GM21360 (cell line): ENCODE measurements around the gene BMERB1.
"Not testable (repeated sequence)": the region's sequence is repeated elsewhere in the genome, so short reads cannot be mapped to it uniquely, and the experiment has no call there.

Source experiments
- ATAC-seq: cut with Tn5 transposase; IDR thresholded peaks from one replicate; pipeline ENCODE4 v1.9.1; 2021; ENCODE audit warnings: mild to moderate bottlenecking, moderate library complexity; ENCODE audit not compliant: unreplicated experiment

BMERB1 gene

DNA sequence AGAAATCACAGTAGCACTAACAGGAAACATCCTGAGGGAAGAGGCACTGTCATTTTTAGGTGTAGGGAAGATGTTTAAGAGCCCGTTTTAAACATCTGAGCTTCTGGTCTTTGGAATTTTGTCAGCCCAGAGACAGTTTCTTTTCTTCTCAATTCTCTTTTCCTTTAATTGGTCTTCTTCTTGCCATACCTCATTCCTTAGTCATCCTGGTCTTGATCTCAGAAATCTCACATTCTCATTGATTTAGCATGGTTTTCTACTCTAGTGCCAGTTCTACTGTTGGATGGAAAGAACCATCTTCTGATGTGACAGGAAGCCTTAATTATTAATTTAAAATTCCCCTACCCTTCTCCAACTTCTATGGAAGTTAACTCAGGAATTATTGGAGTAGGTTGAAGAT, 25.4 kb downstream of the BMERB1 start:
- ATAC-seq, result no peak

DNA sequence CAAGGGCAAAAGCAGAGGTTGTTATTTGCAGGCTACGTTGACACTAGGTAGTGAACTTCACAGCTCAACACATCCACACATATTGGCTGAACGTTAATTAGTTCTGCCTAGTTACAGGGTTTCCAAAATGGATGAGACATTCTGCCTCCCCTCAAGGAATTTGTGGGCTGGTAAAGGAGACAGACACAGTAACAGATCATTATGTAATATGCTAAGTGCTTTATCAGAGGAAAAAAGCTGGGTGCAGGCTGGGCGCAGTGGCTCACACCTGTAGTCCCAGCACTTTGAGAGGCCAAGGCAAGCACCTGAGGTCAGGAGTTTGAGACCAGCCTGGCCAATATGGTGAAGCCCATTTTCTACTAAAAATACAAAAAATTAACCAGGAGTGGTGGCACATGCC, 26.2 kb downstream of the BMERB1 start:
- no peak for ATAC-seq

DNA sequence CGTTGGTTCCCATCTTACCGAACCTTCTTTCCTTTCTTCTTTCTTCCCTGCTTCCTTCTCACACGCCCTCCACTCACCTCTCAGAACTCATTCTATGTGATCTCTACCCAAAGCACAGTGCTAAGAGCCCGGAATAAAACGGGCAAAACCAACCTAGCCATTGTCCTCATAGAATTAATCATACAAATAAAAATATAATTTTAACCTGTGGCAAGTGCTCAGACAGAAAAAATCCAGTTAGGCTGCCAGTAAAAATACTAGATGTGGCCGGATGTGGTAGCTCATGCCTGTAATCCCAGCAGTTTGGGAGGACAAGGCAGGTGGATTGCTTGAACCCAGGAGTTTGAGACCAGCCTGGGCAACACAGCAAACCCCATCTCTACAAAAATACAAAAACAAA, 27.0 kb downstream of the BMERB1 start:
- ATAC-seq, result no peak

DNA sequence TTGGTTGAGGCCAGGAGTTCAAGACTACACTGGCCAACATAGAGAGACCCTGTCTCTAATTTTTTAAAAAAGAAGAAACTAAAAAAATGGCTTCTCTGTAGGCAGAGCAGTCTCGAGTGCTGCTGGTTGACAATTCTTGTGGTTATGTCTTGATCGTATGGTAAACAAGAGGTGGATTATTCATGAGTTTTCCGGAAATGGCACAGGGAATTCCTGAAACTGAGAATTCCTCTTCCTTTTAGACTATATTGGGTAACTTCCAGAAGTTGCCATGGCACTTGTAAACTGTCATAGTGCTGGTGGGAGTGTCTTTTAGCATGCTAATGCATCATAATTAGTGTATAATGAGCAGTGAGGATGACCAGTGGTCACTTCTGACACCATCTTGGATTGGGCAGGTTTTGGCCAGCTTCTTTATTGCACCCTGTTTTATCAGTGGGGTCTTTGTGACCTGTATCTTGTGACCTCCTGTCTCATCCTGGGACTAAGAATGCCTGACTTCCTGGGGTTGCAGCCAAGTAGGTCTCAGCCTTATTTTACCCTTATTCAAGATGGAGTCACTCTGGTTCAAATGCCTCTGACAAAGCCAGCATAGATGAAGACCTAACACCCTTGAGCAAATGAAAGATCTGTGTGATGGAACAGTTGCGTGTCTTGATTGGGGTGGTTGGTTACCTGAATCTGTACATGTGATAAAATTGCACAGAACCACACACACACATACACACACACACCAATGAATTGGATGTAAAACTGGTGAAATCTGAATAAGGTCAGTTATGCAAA, 30.2 kb downstream of the BMERB1 start:
- ATAC-seq, result no peak

DNA sequence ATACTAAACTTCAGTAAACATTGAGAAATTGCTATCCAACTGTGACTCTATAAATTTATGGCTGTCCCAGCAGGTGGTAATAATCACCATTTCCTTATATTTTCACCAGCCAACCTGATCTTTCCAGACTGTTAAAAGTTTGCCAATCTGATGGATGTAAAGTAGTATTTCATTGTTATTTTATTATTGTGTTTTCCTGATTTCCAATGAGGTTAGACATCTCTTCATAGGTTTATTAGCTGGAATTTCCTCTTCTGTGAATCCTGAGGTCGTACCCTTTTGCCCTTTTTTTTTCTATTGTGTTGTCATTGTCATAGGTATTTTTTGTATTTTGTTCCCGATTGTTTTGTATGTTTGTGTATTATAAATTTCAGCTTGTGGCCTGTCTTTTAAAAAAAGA, 31.7 kb downstream of the BMERB1 start:
- ATAC-seq, result no peak

DNA sequence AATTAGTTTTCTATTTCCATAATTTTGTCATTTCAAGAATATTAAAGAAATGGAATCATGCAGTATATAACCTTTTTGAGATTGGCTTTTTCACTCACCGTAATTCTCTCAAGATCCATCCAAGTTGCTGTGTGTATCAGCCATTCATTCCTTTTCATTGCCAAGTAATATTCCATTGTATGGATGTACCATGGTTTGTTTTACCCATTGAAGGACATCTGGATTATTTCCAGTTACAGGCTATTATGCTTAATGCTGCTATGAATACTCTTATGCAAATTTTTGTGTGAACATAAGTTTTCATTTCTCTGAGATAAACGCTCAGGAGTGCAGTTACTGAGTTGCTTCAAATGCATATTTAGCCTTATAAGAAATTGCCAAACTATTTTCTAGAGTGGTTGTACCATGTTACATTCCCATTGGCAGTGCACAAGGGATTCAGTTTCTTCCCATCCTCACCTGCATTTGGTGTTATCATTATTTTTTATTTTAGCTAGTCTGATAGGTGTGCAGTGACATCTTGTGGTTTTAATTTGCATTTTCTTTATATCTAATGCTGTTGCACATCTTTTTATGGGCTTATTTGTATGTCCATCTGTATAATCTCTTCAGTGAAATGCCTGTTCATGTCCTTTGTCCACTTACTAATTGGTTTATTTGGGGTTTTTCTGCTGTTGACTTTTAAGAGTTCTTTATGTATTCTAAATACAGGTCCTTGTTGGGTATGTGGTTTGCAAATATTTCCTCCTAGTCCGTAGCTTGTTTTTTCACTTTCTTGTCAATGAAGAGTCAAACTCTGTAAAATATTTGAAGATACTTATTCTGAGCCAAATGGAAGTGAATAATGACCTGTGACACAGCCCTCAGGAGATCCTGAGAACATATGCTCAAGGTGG, 32.7 kb downstream of the BMERB1 start:
- no peak for ATAC-seq

DNA sequence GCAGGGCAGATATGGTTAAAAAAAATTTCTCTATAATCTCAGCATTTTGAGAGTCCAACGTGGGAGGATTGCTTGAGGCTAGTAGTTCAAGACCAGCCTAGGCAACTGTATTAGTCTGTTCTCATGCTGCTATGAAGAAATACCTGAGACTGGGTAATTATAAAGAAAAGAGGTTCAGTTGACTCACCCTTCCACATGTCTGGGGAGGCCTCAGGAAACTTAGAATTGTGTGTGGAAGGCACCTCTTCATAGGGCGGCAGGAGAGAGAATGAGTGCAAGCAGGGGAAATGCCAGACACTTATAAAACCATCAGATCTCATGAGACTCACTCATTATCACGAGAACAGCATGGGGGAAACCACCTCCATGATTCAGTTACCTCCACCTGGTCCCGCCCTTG, 42.6 kb downstream of the BMERB1 start:
- ATAC-seq, result not testable (repeated sequence)

DNA sequence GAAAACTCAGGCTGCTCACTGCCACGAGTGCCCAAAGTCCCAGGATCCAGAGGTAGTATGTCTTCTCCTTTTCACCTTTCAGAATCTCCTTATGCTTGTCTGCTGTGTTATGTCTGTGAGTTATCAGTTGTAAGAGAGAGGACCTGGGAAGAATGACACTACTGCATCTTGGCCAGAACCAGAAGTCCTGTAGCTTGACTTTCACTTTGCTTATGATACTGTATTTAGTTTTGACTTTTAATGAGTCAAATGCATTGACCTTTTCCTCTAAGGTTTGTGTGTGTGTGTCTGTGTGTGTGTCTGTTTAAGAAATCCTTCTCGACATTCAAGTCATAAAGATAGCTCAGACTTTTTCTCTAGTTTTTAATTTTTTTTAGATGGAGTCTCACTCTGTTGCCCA, 43.4 kb downstream of the BMERB1 start:
- no peak for ATAC-seq

DNA sequence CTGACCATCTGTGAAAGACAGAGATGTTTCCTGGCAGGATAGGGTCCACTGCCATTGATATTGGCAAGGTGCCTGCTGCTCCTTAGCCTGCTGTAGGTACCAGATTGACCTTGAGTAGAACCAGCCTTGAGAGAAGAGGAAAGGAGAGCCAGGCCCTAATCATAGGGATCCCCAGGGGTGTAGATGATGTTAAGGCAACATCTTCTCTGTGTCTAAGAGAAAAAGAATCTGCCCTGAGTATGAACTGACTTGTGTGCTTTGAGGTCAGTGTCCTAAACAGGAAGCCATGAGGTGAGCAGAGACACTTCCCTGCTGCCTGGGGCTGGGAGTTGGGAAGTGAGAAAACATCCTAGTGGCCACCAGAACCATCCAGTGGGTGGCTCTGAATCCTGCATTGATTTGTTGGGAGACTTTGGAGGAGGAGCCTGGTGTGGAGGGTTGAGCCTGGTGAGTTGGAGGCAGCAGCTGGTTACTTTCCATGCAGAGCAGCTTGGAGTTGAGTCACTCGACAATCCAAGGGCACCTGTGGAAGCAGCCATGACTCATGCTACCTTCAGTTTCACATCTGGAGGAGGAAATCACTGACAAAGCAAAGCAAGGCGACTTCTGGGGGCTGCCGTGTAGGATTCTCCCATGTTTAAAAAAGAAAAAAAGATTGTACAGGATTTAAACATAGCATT, 47.8 kb downstream of the BMERB1 start:
- ATAC-seq, result no peak

DNA sequence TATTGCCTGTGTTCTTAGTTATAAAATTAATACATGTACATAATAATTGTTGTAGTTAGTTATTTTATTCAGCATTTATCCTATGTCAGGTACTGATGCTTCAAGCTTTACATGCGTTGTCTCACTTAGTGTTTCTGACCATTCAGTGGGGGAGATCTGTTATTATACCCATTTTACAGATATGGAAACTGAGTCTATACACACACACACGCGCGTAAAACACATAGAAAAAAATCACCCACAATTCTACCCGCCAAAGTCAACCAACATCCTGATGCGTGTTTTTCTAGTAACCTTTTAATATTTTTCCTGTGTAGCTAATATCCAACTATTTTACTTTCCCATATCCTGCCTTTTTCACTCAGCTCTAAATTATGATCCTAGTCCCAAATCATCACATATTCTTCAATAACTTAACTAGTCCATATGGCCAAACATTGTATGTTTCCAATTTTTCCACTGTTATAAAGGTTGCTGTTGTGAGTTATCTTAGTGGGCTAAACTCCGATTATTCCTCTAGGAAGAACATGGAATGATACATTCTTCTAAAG, 48.4 kb downstream of the BMERB1 start:
- no peak for ATAC-seq

DNA sequence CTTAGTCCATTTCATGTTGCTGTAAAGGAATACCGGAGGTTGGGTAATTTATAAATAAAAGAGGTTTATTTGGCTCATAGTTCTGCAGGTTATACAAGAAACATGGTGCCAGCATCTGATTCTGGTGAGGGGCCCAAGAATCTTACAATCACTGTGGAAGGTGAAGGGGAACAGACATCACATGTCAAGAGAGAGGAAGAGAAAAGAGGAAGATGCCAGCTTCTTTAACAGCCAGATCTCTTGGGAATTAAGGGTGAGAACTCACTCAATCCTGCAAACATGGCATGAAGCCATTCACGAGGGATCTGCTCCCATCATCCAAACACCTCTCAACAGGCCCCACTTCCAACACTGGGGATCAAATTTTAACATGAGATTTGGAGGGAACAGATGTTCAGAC, 49.5 kb downstream of the BMERB1 start:
- ATAC-seq, result no peak

DNA sequence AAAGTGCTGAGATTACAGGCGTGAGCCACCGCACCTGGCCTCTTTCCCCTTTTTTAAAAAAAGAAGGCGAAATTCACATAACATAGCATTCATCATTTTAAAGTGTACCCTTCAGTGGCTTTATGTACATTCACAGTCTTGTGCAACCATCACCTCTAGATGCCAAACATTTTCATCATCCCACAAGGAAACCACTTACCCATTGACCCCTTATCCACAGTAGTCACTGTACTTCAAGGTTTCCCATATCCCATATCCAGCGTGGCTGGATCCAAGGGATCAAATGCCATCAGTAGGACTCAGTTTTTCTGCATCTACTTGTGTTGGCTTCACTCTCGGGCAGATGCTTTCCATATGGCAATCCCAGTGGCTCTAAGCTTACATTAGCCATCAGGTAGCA, 50.3 kb downstream of the BMERB1 start:
- ATAC-seq, result no peak

DNA sequence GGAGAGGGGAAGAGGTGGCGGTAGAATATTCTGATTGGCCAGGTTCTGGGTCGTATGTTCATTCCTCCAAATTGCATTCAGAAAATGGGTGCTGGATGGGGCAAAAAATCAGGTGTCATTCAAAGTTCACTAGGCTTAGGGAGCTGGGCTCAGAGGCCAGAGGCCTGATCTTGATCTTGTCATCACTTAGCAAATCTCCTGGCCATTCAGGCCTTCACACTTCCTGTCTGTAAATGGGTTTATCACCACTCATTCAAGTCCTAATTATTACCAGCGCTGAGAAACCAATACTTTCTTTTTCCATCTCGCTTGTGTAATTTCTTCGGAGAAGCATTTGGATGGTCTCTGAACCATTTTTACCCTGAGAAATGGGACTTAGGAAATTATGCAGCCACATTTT, 50.8 kb downstream of the BMERB1 start:
- ATAC-seq, result no peak

DNA sequence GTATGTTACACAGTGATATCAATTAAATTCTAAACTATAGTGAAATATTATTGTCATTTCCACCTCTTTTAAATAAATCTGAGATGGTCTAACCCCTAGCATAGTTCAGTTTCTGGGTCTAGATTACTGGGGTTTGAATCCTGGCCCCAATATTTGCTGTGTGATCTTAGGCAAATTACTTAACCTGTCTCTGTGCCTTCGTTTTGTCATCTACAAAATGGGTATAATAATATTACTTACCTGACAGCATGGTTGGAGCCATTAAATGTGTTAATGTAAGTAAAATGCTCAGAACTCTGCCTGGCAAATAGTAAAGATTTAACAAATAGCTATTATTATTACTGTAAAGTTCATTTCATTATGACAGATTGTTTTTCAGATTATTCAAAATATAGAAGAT, 52.3 kb downstream of the BMERB1 start:
- ATAC-seq, result no peak

DNA sequence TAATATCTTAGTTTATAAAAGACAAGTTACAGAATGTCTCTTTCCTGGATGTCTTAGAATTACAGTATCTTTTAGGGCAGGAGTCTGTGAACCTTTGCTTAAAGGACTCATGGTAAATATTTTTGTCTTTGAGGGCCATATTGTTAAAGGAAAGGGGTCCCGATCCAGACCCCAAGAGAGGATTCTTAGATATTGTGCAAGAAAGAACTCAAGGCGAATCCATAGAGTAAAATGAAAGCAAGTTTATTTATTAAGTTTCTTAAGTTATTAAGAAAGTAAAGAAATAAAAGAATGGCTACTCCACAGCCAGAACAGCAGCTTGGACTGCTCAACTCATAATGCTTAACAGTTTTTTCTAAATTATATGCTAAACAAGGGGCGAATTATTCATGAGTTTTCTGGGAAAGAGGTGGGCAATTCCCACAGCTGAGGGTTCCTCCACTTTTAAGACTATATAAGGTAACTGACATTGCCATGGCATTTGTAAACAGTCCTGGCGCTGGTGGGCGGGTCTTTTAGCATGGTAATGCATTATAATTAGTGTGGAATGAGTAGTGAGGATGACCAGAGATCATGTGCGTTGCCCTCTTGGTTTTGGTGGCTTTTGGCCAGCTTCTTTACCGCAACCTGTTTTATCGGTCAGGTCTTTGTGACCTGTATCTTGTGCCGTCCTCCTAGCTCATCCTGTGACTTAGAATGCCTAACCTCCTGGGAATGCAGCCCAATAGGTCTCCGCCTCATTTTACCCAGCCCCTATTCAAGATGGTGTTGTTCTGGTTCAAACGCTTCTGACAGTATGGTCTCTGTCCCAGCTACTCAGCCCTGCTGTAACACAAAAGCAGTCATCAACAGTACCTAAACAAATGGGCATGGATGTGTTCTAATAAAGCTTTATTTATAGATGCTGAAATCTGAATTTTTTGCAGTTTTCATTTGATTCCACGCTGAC, 53.2 kb downstream of the BMERB1 start:
- ATAC-seq, result no peak

DNA sequence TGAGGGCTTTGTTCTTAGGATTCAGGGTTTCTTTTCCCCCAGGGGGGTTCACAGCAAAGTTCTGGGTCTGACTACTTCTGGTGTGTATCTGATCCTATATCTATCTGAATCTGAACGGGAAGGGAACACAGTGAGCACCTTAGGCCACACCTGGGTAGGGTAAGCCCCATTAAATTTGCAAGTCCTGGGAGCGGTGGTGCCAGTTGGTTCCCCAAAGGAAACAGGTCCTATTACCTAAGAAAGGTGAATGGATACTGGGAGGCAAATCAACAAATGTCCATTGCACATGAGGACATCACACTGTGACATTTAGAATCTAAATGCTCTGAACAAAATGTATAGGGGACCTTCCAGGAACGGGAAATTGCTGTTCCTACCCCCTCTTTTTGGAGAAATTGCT, 54.6 kb downstream of the BMERB1 start:
- no peak for ATAC-seq

DNA sequence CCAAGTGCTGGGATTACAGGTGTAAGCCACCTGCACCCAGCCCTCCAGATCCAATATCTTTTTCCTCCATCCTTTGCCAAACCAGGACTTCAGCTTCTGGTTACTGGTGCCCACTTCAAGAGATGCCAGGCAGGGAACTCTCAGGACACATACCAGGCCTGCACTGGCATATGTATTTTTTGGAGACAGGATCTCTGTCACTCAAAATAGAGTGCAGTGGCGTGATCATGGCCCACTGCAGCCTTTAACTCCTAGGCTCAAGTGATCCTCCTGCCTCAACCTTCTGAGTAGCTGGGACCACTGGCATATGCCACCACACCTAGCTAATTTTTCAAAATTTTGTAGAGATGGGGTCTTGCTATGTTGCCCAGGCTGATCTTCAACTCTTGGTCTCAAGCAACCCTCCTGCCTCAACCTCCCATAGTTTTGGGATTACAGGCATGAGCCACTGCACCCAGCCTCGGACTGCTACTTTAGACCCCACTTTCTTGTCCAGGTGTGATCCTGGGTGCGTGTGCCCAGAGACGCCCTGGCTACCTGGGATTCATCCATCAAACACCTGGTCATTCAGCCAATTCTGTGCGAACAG, 55.8 kb downstream of the BMERB1 start:
- ATAC-seq, result no peak

DNA sequence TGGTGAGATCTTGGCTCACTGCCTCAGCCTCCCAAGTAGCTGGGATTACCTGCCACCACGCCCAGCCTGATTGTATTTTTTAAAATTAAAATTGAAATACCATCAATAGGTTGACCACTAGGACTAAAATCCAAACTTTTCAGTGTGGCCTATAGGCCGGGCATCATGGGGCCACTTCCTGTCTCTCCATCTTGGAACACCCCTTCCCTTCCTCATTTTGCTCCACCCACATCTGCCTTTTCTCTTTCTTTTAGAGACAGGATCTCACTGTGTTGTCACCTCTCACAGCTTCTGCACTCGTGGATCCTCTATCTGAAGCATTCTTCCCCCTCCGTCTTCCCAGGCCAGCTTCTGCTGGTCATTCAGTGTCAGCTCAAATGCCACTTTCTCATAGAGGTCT, 57.0 kb downstream of the BMERB1 start:
- ATAC-seq, result no peak

DNA sequence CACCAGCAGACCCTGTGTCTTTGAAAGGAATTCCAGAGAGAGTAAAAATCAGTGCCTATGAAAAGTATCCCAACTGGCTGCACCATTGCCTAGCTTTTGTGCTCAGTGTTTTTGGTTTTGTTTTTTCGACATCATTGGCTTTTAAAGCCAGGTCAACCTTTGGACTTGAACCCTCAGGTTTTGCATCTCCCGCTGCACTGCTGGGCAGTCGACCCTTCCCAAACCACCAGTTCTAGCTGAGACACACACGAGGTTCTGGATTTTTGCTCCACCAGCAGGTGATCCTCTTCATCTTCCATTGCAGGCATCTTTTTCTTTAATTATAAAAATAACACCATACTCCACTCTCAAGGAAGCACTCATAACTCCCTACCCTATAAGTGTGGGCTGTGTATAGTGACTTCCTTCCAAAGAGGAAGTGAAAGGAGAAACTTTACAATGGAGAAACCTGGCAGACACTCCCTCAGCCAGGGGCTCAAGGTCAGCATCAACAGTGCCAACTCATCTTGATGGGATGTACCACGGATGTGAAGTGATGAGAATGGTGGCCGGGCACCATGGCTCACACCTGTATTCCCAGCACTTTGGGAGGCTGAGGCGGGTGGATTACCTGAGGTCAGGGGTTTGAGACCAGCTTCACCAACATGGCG, 57.8 kb downstream of the BMERB1 start:
- ATAC-seq, result no peak
